Measurements from ENCODE around the gene POLD3.

Gene POLD3

DNA sequence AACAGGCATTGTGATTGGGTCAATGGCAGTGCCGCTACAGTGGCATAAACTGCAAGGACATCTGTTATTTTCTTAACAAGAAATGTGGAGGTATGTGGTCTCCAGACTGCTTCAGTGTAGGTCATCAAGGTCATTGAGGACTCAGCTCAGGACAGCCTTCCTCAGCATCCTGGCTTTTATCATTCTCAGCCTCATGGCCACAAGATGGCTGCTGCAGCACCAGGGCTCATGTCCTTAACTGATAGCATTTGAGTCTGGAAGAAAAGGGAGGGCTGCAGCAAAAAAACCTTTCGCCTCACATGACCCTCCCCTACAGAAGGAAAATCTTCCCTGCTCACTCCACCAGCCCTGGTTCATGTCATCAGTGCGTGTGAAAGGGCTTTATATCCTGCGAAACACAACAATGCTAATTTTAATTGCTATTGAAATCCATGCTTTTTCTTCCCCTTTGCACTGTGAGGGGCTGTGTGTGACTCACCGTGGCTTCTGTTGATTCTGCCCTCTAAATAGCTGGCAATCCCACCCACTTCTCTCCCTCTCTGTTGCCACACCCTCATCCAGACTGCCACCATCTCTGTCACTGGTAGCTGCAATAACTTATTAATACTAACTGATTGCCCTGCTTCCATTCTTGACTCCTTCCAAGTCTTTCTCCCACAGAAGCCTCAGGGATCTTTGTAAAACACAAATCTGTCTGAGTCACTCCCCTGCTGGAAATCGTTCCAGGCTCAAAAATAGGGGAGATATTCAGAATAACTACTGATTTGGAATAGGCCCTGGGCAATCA is 95.0 kb downstream of the POLD3 start:
- TF ChIP-seq, protein P1, sequence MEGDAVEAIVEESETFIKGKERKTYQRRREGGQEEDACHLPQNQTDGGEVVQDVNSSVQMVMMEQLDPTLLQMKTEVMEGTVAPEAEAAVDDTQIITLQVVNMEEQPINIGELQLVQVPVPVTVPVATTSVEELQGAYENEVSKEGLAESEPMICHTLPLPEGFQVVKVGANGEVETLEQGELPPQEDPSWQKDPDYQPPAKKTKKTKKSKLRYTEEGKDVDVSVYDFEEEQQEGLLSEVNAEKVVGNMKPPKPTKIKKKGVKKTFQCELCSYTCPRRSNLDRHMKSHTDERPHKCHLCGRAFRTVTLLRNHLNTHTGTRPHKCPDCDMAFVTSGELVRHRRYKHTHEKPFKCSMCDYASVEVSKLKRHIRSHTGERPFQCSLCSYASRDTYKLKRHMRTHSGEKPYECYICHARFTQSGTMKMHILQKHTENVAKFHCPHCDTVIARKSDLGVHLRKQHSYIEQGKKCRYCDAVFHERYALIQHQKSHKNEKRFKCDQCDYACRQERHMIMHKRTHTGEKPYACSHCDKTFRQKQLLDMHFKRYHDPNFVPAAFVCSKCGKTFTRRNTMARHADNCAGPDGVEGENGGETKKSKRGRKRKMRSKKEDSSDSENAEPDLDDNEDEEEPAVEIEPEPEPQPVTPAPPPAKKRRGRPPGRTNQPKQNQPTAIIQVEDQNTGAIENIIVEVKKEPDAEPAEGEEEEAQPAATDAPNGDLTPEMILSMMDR (IDR thresholded peaks at IDR 0.05; ENCODE audit: low read depth, low read length) = no peak
- TF ChIP-seq POLR2A (IDR thresholded peaks at IDR 0.05; ENCODE audit: extremely low read depth, insufficient read length) = no peak
- TF ChIP-seq, protein P2, sequence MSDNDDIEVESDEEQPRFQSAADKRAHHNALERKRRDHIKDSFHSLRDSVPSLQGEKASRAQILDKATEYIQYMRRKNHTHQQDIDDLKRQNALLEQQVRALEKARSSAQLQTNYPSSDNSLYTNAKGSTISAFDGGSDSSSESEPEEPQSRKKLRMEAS (IDR thresholded peaks at IDR 0.05; ENCODE audit: low read depth, low read length) = no peak
- no peak for TF ChIP-seq MYC (IDR thresholded peaks at IDR 0.05; ENCODE audit: low read depth, low read length)
- no peak overlapping the region for H3K4me3 ChIP-seq (ENCODE audit: low read depth, low read length)
- DNase-seq (ENCODE audit: low read depth) = peak; percentile 42

DNA sequence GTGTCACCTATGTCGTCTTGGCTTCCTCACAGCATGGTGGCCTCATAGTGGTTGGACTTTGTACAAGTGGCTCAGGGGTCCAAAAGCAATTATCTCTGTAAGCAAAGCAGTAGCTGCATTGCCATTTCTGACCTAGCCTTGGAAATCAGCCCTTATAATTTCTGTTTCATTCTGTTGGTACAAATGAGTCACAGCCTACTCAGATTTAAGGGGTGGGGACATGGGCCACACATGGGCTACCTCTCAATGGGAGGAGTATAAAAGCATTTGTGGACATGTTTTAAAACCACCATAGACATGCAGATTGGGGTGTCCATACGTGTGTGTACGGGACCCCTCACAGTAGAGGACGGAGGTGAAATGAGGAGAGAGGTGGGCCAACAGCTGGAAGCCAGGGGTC is 97.3 kb downstream of the POLD3 start:
- no peak overlapping the region for H3K4me3 ChIP-seq (ENCODE audit: low read depth, low read length)
- TF ChIP-seq MYC (IDR thresholded peaks at IDR 0.05; ENCODE audit: low read depth, low read length) (no peak), POLR2A (IDR thresholded peaks at IDR 0.05; ENCODE audit: extremely low read depth, insufficient read length) (no peak)
- TF ChIP-seq, protein P1 (IDR thresholded peaks at IDR 0.05; ENCODE audit: low read depth, low read length) = no peak
- no peak for DNase-seq (ENCODE audit: low read depth)

GRCh38 chr11:74691755-74692154 is 99.4 kb downstream of the POLD3 start:
- no peak for DNase-seq (ENCODE audit: low read depth)
- H3K4me3 ChIP-seq (ENCODE audit: low read depth, low read length) = no peak overlapping the region
- TF ChIP-seq, protein P1 (IDR thresholded peaks at IDR 0.05; ENCODE audit: low read depth, low read length) = no peak
- TF ChIP-seq MYC (IDR thresholded peaks at IDR 0.05; ENCODE audit: low read depth, low read length) (no peak), POLR2A (IDR thresholded peaks at IDR 0.05; ENCODE audit: extremely low read depth, insufficient read length) (no peak)
- TF ChIP-seq, protein P2 (IDR thresholded peaks at IDR 0.05; ENCODE audit: low read depth, low read length) = no peak

Data from NB4 (cell line).